Smooth muscle cell (in vitro differentiated cells): ENCODE measurements around the gene DHRS7C. TPM values are rescaled to one million over a fixed set of nuclear protein-coding genes. Genes with fewer than 3 reads are reported as not detected.

Source experiments
- DNase-seq: peaks from one replicate; lab custom pipeline; 2025; ENCODE audit not compliant: unreplicated experiment; lab: John Stamatoyannopoulos, UW
- H2AFZ ChIP-seq: fragments of 200-600 bp; sonication (generic); 2 replicates; pipeline ENCODE4 v1.6.0; 2016; ENCODE audit warnings: antibody characterized with exemption, low read depth, mild to moderate bottlenecking
- H3F3A ChIP-seq: fragments of 200-600 bp; sonication (generic); 2 replicates; pipeline ENCODE4 v1.6.0; 2017; ENCODE audit warnings: antibody characterized with exemption, low read depth
- H3K27ac ChIP-seq: fragments of 200-600 bp; sonication (generic); 2 replicates; pipeline ENCODE4 v1.5.1; 2016; ENCODE audit warnings: low read depth, mild to moderate bottlenecking
- H3K27me3 ChIP-seq: fragments of 200-600 bp; sonication (generic); 2 replicates; pipeline ENCODE4 v1.6.1; 2016; ENCODE audit warnings: low read depth, mild to moderate bottlenecking
- H3K36me3 ChIP-seq: fragments of 200-600 bp; sonication (generic); 2 replicates; pipeline ENCODE4 v1.5.1; 2016; ENCODE audit warnings: low read depth
- H3K4me1 ChIP-seq: fragments of 200-600 bp; sonication (generic); 2 replicates; pipeline ENCODE4 v1.5.1; 2016; ENCODE audit warnings: low read depth
- H3K4me2 ChIP-seq: fragments of 200-600 bp; sonication (generic); 2 replicates; pipeline ENCODE4 v1.6.0; 2016; ENCODE audit warnings: mild to moderate bottlenecking
- H3K4me3 ChIP-seq: fragments of 200-600 bp; sonication (generic); 2 replicates; pipeline ENCODE4 v1.5.1; 2016; ENCODE audit warnings: mild to moderate bottlenecking
- H3K79me2 ChIP-seq: fragments of 200-600 bp; sonication (generic); 2 replicates; pipeline ENCODE4 v1.6.0; 2016; ENCODE audit warnings: low read depth, mild to moderate bottlenecking
- H3K9ac ChIP-seq: fragments of 200-600 bp; sonication (generic); 2 replicates; pipeline ENCODE4 v1.6.0; 2016; ENCODE audit warnings: low read depth
- H3K9me3 ChIP-seq: fragments of 200-600 bp; sonication (generic); replicated peaks from 2 replicates; pipeline ENCODE4 v1.5.1; 2016; ENCODE audit warnings: low read depth
- H4K20me1 ChIP-seq: fragments of 200-600 bp; sonication (generic); 2 replicates; pipeline ENCODE4 v1.6.0; 2016; ENCODE audit warnings: low read depth
- WGBS: methylation state at CpG from one replicate; pipeline ENCODE4 v1.1.7; 2016; ENCODE audit warnings: low lambda C conversion rate; 5-methylcytosine and 5-hydroxymethylcytosine counted together
- polyA plus RNA-seq: library from polyadenylated mRNA; unstranded; fragments of >200 nt; fragmentation: Nextera tagmentation; extraction: Ambion mirVana; gene quantifications from 2 replicates; pipeline ENCODE4 v1.2.1, GENCODE V29; 2016
- total RNA-seq: library from RNA; depleted of rRNA; stranded (reverse); fragments of >200 nt; gene quantifications from 2 replicates; pipeline ENCODE4 v1.2.3, GENCODE V29; 2014
- TF ChIP-seq, protein P1 (sequence below): fragments of 200-600 bp; sonication (generic); IDR thresholded peaks from 2 replicates; pipeline ENCODE4 v1.5.1; 2017; ENCODE audit warnings: borderline replicate concordance, mild to moderate bottlenecking, antibody characterized with exemption; ENCODE audit not compliant: insufficient read depth, poor library complexity, severe bottlenecking

Gene DHRS7C, protein sequence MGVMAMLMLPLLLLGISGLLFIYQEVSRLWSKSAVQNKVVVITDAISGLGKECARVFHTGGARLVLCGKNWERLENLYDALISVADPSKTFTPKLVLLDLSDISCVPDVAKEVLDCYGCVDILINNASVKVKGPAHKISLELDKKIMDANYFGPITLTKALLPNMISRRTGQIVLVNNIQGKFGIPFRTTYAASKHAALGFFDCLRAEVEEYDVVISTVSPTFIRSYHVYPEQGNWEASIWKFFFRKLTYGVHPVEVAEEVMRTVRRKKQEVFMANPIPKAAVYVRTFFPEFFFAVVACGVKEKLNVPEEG
- total RNA-seq (not detected in 2 replicates), polyA plus RNA-seq (not detected in 2 replicates)

DNA sequence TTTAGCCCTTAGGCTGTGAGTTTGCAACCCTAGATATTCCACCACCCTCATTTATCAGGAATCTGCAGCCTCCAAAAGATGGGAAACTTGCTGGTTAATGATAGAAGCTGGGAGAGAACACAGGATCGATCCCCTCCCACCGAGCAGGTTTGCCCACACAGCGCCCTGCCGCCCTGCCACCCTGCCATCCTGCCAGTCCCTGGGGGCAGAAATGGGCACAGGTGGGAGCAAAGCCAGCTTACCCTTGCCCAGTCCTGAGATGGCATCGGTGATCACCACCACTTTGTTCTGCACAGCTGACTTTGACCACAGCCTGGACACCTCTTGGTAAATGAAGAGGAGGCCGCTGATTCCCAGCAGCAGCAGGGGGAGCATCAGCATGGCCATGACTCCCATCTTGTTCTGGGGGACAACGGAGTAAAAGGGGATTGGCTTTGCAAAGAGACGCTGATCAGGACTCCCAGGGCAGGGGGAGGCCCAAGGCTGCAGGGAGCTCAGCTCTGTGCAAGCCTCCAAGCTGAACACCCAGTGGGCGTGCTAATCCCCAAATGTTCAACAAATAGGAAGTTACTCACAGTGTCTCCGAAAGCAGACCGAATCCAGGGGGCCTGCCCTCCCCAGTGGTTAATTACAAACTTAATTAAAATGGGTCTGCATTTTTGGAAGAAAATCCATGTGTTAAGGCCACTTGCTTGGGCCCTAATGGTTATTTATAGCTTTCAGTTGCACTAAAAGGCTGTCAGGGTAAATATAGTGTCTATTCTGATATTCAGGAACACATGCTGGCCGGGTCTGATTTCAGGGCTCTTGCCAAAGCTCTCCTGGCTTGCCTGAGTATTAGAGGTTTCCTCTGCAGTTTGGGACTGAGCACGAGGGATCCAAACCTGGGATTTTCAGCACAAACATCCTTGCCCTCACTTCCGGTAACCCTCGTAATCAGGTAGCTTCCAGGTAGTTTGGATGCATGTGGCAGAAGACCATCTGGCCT, at the start of gene DHRS7C:
DHRS7C (minus strand) TSS at position 704 of the 988 bp plus-strand sequence; CDS start at position 396, 308 bp downstream.
- no peak for DNase-seq
- H3K4me1 ChIP-seq = peaks cover 10% of the 10 kb centered on the region
- no peaks in the 10 kb centered on the region for H3K79me2 ChIP-seq
- H3K36me3 ChIP-seq = no peaks in the 10 kb centered on the region
- no peaks in the 10 kb centered on the region for H4K20me1 ChIP-seq
- WGBS = 68% methylated on average over 15 of the region's 15 CpGs
- H2AFZ ChIP-seq = no peak within 1 kb of the TSS
- peaks cover under 1% of the 10 kb centered on the region for H3K27me3 ChIP-seq
- peak within 1 kb of the TSS; percentile 10 for H3K4me2 ChIP-seq
- H3K27ac ChIP-seq = no peak within 1 kb of the TSS
- TF ChIP-seq, protein P1, sequence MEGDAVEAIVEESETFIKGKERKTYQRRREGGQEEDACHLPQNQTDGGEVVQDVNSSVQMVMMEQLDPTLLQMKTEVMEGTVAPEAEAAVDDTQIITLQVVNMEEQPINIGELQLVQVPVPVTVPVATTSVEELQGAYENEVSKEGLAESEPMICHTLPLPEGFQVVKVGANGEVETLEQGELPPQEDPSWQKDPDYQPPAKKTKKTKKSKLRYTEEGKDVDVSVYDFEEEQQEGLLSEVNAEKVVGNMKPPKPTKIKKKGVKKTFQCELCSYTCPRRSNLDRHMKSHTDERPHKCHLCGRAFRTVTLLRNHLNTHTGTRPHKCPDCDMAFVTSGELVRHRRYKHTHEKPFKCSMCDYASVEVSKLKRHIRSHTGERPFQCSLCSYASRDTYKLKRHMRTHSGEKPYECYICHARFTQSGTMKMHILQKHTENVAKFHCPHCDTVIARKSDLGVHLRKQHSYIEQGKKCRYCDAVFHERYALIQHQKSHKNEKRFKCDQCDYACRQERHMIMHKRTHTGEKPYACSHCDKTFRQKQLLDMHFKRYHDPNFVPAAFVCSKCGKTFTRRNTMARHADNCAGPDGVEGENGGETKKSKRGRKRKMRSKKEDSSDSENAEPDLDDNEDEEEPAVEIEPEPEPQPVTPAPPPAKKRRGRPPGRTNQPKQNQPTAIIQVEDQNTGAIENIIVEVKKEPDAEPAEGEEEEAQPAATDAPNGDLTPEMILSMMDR = no peak
- no peaks in the 10 kb centered on the region for H3F3A ChIP-seq
- H3K9ac ChIP-seq = no peak within 1 kb of the TSS
- H3K9me3 ChIP-seq = no peaks in the 10 kb centered on the region
- H3K4me3 ChIP-seq = no peak within 1 kb of the TSS

DNA sequence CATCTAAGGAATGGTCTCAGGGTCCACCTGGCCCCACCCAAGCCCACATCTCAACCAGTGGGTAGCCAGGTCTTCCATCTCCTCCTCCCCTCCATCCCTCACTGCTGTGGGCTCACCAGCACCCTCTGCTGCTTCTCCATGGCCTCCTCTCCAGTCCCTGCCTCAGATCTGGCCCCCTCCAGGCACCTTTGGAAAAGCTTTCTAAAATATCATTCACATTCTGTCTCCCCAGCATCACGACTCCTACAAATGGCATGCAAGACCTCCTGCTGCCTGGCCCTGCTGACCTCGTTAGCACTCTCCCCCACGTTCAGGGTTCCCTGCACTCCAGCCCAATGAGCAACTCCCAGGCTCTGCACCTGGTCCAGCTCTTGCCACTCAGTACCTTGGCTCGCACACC, 48.0 kb upstream of the DHRS7C start:
- TF ChIP-seq, protein P1 = no peak
- H3K4me1 ChIP-seq = no peaks in the 10 kb centered on the region
- no peak overlapping the region for H3K4me3 ChIP-seq

DNA sequence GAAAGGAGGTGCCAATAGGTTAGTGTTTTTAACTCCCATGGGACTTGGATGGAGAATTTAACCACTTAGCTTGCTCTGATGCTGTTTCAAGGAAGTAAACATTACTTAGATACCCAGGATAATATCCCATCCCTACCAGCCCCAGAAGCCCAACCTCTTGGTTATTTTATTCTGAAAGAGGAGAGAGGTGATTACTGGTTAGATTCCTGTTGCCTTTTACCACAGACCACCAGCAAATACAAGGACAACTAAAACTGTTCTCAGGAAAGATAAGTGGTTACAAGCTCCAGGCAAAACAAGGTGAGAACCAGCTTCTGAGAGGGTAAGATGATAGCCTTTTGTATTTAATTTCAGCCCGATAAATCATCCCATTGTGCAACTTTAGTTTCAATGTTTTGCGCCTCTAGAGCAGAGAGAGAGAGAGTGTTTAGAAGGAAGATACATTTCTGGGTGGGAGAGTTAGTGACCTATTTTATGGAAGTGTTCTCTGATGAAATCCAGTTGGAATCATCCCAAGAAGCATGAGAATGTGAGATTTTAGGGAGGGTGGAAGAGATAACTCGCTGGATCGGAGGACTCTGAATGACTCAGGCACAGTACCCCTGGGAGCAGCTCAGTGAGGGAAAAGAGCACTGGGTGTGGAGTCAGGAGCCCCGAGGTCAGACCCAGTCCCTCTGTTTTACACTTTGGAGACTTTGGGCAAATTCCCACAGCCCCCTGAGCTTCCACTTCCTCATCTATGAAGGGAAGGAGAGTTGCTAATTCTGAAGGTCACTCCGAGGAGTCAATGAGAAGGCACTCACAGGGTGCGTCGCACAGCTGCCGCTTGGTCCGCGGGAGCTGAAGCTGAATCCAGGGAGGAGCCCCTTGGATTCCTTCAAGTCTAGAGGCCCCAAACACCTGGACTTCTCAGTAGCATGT, 46.4 kb upstream of the DHRS7C start:
- H3K4me3 ChIP-seq = no peak overlapping the region
- H3K36me3 ChIP-seq = no peaks in the 10 kb centered on the region
- no peaks in the 10 kb centered on the region for H3F3A ChIP-seq
- H3K9ac ChIP-seq = no peak overlapping the region
- H3K4me2 ChIP-seq = peak overlapping the region; percentile 66
- TF ChIP-seq, protein P1 = no peak
- 64% methylated on average over 11 of the region's 11 CpGs for WGBS
- H3K4me1 ChIP-seq = no peaks in the 10 kb centered on the region
- peak overlapping the region; percentile 60 for H3K27ac ChIP-seq
- no peaks in the 10 kb centered on the region for H4K20me1 ChIP-seq
- no peaks in the 10 kb centered on the region for H3K9me3 ChIP-seq
- no peaks in the 10 kb centered on the region for H3K79me2 ChIP-seq
- DNase-seq = no peak
- H2AFZ ChIP-seq = peak overlapping the region; percentile 4
- no peaks in the 10 kb centered on the region for H3K27me3 ChIP-seq

More for the DNA sequence above, 48.0 kb upstream of the DHRS7C start:
- no peak for DNase-seq
- H3K9me3 ChIP-seq = no peaks in the 10 kb centered on the region
- no peaks in the 10 kb centered on the region for H3F3A ChIP-seq
- H3K36me3 ChIP-seq = no peaks in the 10 kb centered on the region
- no peak overlapping the region for H2AFZ ChIP-seq
- no peak overlapping the region for H3K27ac ChIP-seq
- no peak overlapping the region for H3K9ac ChIP-seq
- H4K20me1 ChIP-seq = no peaks in the 10 kb centered on the region
- H3K27me3 ChIP-seq = no peaks in the 10 kb centered on the region
- 57% methylated on average over 4 of the region's 4 CpGs for WGBS
- H3K4me2 ChIP-seq = no peak overlapping the region
- H3K79me2 ChIP-seq = no peaks in the 10 kb centered on the region
